Fibroblast of villous mesenchyme (primary cell): Measurements from ENCODE around the gene DCDC1. TPM values are rescaled to one million over a fixed set of nuclear protein-coding genes. Genes with fewer than 3 reads are reported as not detected.
"Not testable (repeated sequence)": the region's sequence is repeated elsewhere in the genome, so short reads cannot be mapped to it uniquely, and the experiment has no call there.

Experiments used
- DNase-seq: peaks from one replicate; pipeline ENCODE4 v3.0.0-alpha.2; 2010; ENCODE audit warnings: low read depth
- H3K4me3 ChIP-seq: 2 replicates; pipeline ENCODE4 v1.5.1; 2011; ENCODE audit warnings: low read depth, mild to moderate bottlenecking, low read length
- CTCF ChIP-seq: IDR thresholded peaks from 2 replicates; pipeline ENCODE4 v1.5.1; 2012; ENCODE audit warnings: low read depth, mild to moderate bottlenecking, low read length; ENCODE audit not compliant: insufficient read depth
- total RNA-seq: library from RNA; depleted of rRNA; stranded (reverse); fragments of >200 nt; gene quantifications from 2 replicates; pipeline ENCODE4 v1.2.3, GENCODE V29; 2012

DCDC1 gene
- total RNA-seq, 1 donor = 0.43 TPM

DNA sequence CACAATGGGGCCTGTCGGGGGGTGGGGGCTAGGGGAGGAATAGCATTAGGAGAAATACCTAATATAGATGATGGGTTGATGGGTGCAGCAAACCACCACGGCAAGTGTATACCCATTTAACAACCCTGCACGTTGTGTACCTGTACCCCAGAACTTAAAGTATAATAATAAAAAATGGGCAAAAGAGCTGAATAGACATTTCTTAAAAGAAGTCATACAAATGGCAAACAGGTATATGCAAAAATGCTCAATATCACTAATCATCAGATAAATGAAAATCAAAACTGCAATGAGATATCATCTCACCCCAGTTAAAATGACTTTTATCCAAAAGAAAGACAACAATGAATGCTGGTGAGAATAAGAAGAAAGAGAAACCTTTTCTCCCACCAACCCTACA, 419.7 kb downstream of the DCDC1 start:
- no peak overlapping the region for H3K4me3 ChIP-seq
- no peak for TF ChIP-seq CTCF
- DNase-seq = no peak

GRCh38 chr11:30947715-30948114, 421.8 kb downstream of the DCDC1 start:
- not testable (repeated sequence) for DNase-seq

GRCh38 chr11:30938810-30939209, 430.7 kb downstream of the DCDC1 start:
- no peak for DNase-seq
- no peak overlapping the region for H3K4me3 ChIP-seq
- TF ChIP-seq CTCF = no peak

More at GRCh38 chr11:30947715-30948114, 421.8 kb downstream of the DCDC1 start:
- H3K4me3 ChIP-seq = not testable (repeated sequence)

- no peak for DNase-seq
- no peak for TF ChIP-seq CTCF
- H3K4me3 ChIP-seq = no peak overlapping the region
Observed at GRCh38 chr11:30938171-30938570, 431.4 kb downstream of the DCDC1 start.

DNA sequence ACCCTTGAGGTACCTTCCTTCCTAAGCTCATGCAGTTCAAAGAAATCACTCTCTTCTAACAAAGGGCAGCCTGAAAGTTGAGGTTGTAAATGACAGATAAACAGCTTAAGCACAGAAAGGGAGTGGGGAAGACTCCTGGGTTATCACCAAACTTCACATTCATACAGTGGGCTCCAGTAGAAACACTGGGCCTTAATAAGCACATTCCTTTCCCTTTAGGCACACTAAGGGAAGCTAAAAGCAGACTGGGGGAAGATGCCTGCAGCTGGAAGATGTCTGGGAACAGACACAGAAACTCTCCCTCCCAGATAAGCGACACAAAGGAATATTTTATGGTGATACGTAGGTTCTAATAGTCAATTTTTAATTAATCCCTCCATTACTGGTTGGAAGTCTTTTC, 433.0 kb downstream of the DCDC1 start:
- DNase-seq = no peak
- TF ChIP-seq CTCF = no peak
- H3K4me3 ChIP-seq = no peak overlapping the region

- TF ChIP-seq CTCF = no peak
- no peak overlapping the region for H3K4me3 ChIP-seq
- no peak for DNase-seq
Observed at GRCh38 chr11:30935861-30936260, 433.7 kb downstream of the DCDC1 start.

DNA sequence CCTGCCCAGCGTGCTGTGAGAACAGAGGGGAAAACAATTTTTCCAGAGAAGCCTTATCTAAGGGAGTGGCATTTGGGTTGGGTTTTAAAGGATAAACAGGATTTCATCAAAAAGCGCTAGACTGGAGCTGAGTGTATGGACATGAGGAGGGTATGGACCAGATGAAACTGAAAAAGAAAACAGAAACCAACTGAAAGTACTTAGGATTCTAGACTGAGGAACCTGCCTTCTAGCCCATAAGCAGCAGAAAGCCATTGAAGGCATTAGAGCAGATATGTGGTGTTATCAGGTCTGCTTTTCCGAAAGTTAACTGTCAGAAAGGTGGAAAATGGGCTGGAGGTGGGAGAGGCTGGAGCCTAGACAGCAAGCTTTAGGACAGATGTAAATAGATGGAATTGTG, 443.4 kb downstream of the DCDC1 start:
- no peak for TF ChIP-seq CTCF
- no peak overlapping the region for H3K4me3 ChIP-seq
- no peak for DNase-seq
